ENCODE measurements around the gene KDM2A. TPM values are rescaled to one million over a fixed set of nuclear protein-coding genes. Genes with fewer than 3 reads are reported as not detected.

Gene KDM2A
- polyA plus RNA-seq, 1 donor: 58.5 TPM

DNA sequence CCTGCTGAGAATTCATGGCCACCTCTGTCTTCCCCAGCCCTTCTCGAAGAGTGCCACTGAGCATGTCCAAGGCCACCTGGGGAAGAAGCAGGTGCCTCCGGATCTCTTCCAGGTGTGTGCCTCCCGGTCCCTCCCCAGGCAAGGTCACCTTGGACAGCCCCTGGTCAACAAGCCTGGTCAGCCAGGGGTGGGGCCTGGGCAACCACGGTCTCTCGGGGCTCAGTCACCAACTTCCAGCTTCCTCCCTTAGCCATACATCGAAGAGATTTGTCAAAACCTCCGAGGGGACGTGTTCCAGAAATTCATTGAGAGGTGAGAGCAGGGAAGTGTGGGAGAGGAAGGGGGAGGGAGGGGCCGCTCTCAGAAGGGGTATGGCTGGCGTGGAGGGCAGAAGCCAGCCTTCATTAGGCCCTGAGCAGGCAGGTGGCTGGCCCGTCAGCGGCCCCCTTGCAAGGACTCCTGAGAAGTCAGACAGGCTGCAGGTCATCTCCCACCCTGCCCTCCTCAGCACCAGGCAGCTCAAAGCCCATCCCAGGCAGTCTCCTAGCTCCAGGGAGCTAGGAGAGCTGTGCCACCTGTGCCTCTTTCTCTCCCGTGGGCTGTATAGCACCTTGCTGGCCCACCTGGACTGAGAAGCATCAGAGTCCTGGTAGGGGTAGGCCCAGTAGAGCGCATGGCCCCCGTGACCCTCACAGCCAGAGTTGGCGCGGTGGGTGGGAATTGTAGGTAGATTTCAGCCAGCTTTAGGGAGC, 160.7 kb downstream of the KDM2A start:
- Histone ChIP-seq H3K4me3 (ENCODE audit: low read length) (no peak overlapping the region), H3K9me3 (ENCODE audit: control insufficient read depth, low read depth, low read length) (no peaks in the 10 kb centered on the region), H3K4me1 (ENCODE audit: control insufficient read depth, insufficient read depth, low read length) (peaks cover 17% of the 10 kb centered on the region), H3K27ac (ENCODE audit: low read length) (no peak overlapping the region), H3K36me3 (ENCODE audit: control insufficient read depth, insufficient read depth, low read length) (peaks cover 92% of the 10 kb centered on the region), H3K27me3 (ENCODE audit: control insufficient read depth, insufficient read depth, low read length) (no peaks in the 10 kb centered on the region)
- WGBS (ENCODE audit: insufficient coverage, low lambda C conversion rate): no CpG with 5 or more reads among the region's 17 CpGs
- DNase-seq: no peak

- WGBS (ENCODE audit: insufficient coverage, low lambda C conversion rate): no CpG with 5 or more reads among the region's 13 CpGs
- H3K27me3 ChIP-seq (ENCODE audit: control insufficient read depth, insufficient read depth, low read length): no peaks in the 10 kb centered on the region
- DNase-seq: no peak
- peaks cover 17% of the 10 kb centered on the region for H3K4me1 ChIP-seq (ENCODE audit: control insufficient read depth, insufficient read depth, low read length)
- no peak overlapping the region for H3K4me3 ChIP-seq (ENCODE audit: low read length)
- H3K27ac ChIP-seq (ENCODE audit: low read length): no peak overlapping the region
- no peaks in the 10 kb centered on the region for H3K9me3 ChIP-seq (ENCODE audit: control insufficient read depth, low read depth, low read length)
- peaks cover 92% of the 10 kb centered on the region for H3K36me3 ChIP-seq (ENCODE audit: control insufficient read depth, insufficient read depth, low read length)
Measured at GRCh38 chr11:67280341-67280787, 161.3 kb downstream of the KDM2A start.

DNA sequence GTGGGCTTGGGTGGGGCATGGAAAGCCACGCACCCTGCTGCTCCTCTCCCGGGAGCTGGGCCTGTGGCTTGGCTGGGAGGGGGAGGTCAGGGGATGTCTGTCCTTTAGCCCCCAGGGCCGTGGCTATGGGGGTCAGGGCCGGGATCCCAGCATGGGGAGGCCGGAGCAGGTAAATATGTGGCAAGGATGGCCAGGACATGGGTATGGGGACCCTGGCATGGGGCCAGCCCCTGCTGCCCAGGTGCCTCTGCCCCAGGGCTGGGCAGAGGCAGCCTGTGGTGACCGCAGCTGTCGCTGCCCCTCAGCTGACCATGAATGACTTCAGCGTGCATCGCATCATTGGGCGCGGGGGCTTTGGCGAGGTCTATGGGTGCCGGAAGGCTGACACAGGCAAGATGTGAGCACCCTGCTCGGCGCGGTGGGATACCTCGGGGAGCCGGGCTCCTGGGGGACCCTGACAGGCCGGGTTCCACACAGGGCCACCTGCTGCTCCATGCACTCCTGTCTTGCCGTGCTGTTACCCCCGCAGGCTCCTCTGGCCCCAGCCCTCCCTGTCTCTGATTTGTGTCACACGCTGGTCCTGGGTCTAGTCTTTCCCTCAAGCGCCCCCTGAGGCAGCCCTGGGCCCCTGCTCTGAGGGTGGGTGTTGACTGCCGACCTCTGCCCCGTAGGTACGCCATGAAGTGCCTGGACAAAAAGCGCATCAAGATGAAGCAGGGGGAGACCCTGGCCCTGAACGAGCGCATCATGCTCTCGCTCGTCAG, 161.9 kb downstream of the KDM2A start:
- Histone ChIP-seq H3K4me3 (ENCODE audit: low read length) (no peak overlapping the region), H3K27ac (ENCODE audit: low read length) (no peak overlapping the region), H3K36me3 (ENCODE audit: control insufficient read depth, insufficient read depth, low read length) (peaks cover 92% of the 10 kb centered on the region), H3K4me1 (ENCODE audit: control insufficient read depth, insufficient read depth, low read length) (peaks cover 17% of the 10 kb centered on the region), H3K9me3 (ENCODE audit: control insufficient read depth, low read depth, low read length) (no peaks in the 10 kb centered on the region), H3K27me3 (ENCODE audit: control insufficient read depth, insufficient read depth, low read length) (no peaks in the 10 kb centered on the region)
- no CpG with 5 or more reads among the region's 31 CpGs for WGBS (ENCODE audit: insufficient coverage, low lambda C conversion rate)
- DNase-seq: no peak

DNA sequence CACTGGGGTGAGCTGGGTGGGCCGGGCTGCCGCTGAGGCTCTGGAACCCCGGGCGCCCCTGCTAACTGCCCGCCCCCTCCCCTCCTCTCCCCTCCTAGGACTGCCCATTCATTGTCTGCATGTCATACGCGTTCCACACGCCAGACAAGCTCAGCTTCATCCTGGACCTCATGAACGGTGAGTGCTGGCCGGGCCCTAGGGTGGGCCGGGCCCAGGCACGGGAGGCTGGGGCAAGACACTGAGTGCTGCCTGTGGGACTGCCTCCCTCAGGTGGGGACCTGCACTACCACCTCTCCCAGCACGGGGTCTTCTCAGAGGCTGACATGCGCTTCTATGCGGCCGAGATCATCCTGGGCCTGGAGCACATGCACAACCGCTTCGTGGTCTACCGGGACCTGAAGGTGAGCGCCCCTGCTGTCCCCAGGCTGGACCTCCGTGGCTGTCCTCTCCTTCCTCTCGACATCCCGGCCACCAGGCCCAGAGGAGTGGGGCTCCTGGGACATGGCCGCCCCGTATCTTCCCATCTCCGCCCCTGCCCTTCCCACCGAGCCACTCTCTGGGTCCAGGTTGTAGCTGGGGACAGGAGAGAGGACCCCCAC, 162.6 kb downstream of the KDM2A start:
- Histone ChIP-seq H3K9me3 (ENCODE audit: control insufficient read depth, low read depth, low read length) (no peaks in the 10 kb centered on the region), H3K36me3 (ENCODE audit: control insufficient read depth, insufficient read depth, low read length) (peaks cover 96% of the 10 kb centered on the region), H3K27ac (ENCODE audit: low read length) (no peak overlapping the region), H3K4me3 (ENCODE audit: low read length) (no peak overlapping the region), H3K27me3 (ENCODE audit: control insufficient read depth, insufficient read depth, low read length) (no peaks in the 10 kb centered on the region), H3K4me1 (ENCODE audit: control insufficient read depth, insufficient read depth, low read length) (peaks cover 16% of the 10 kb centered on the region)
- WGBS (ENCODE audit: insufficient coverage, low lambda C conversion rate): no CpG with 5 or more reads among the region's 27 CpGs
- no peak for DNase-seq

DNA sequence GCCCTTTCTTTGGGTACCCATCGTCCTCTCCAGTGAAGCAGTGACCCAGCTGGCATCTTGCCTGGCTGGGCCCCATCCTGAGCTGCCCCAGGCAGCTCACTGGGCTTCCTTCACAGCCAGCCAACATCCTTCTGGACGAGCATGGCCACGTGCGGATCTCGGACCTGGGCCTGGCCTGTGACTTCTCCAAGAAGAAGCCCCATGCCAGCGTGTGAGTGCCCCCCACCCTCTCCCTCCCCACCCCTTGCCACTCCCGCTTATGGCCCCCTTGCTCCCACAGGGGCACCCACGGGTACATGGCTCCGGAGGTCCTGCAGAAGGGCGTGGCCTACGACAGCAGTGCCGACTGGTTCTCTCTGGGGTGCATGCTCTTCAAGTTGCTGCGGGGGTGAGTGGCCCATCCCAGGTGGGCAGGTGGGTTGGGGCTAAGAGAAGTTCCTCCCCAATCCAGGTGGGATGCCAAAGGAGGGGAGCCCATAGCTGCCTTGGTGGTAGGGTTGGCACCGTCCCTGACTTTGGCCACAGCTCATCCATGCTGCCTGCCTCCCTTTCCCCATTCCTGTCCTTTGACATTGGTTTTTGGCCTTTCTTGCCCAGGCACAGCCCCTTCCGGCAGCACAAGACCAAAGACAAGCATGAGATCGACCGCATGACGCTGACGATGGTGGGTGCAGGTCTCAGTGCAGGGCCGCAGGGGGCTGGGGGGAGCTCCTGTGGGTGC, 163.3 kb downstream of the KDM2A start:
- no CpG with 5 or more reads among the region's 20 CpGs for WGBS (ENCODE audit: insufficient coverage, low lambda C conversion rate)
- no peak for DNase-seq
- Histone ChIP-seq H3K4me1 (ENCODE audit: control insufficient read depth, insufficient read depth, low read length) (peaks cover 14% of the 10 kb centered on the region), H3K27ac (ENCODE audit: low read length) (no peak overlapping the region), H3K27me3 (ENCODE audit: control insufficient read depth, insufficient read depth, low read length) (no peaks in the 10 kb centered on the region), H3K4me3 (ENCODE audit: low read length) (no peak overlapping the region), H3K9me3 (ENCODE audit: control insufficient read depth, low read depth, low read length) (no peaks in the 10 kb centered on the region), H3K36me3 (ENCODE audit: control insufficient read depth, insufficient read depth, low read length) (peaks cover 98% of the 10 kb centered on the region)

- peaks cover 95% of the 10 kb centered on the region for H3K36me3 ChIP-seq (ENCODE audit: control insufficient read depth, insufficient read depth, low read length)
- WGBS (ENCODE audit: insufficient coverage, low lambda C conversion rate): no CpG with 5 or more reads among the region's 11 CpGs
- DNase-seq: no peak
- H3K9me3 ChIP-seq (ENCODE audit: control insufficient read depth, low read depth, low read length): no peaks in the 10 kb centered on the region
- no peak overlapping the region for H3K27ac ChIP-seq (ENCODE audit: low read length)
- H3K4me1 ChIP-seq (ENCODE audit: control insufficient read depth, insufficient read depth, low read length): peaks cover 14% of the 10 kb centered on the region
- no peak overlapping the region for H3K4me3 ChIP-seq (ENCODE audit: low read length)
- H3K27me3 ChIP-seq (ENCODE audit: control insufficient read depth, insufficient read depth, low read length): no peaks in the 10 kb centered on the region
Measured at GRCh38 chr11:67282876-67283371, 163.9 kb downstream of the KDM2A start.

DNA sequence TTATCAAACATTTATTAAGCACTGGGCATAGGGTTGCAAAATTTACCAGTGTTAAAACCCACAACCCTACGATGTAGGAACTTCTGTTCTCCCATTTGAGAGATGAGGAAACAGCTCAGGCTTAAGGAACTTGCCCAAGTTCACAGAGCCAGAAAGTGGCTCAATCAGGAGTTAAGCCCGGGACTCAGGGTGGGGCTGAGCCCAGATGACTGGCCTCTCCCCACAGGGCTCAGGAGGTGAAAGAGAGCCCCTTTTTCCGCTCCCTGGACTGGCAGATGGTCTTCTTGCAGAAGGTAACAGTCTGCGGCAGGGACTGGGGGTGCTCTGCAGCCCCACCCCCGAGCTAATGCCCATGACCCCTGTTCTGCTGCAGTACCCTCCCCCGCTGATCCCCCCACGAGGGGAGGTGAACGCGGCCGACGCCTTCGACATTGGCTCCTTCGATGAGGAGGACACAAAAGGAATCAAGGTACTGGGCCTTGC, 164.5 kb downstream of the KDM2A start:
- no peaks in the 10 kb centered on the region for H3K9me3 ChIP-seq (ENCODE audit: control insufficient read depth, low read depth, low read length)
- WGBS (ENCODE audit: insufficient coverage, low lambda C conversion rate): no CpG with 5 or more reads among the region's 13 CpGs
- H3K27me3 ChIP-seq (ENCODE audit: control insufficient read depth, insufficient read depth, low read length): no peaks in the 10 kb centered on the region
- H3K4me3 ChIP-seq (ENCODE audit: low read length): no peak overlapping the region
- H3K4me1 ChIP-seq (ENCODE audit: control insufficient read depth, insufficient read depth, low read length): peaks cover 15% of the 10 kb centered on the region
- no peak overlapping the region for H3K27ac ChIP-seq (ENCODE audit: low read length)
- no peak for DNase-seq
- H3K36me3 ChIP-seq (ENCODE audit: control insufficient read depth, insufficient read depth, low read length): peaks cover 89% of the 10 kb centered on the region

DNA sequence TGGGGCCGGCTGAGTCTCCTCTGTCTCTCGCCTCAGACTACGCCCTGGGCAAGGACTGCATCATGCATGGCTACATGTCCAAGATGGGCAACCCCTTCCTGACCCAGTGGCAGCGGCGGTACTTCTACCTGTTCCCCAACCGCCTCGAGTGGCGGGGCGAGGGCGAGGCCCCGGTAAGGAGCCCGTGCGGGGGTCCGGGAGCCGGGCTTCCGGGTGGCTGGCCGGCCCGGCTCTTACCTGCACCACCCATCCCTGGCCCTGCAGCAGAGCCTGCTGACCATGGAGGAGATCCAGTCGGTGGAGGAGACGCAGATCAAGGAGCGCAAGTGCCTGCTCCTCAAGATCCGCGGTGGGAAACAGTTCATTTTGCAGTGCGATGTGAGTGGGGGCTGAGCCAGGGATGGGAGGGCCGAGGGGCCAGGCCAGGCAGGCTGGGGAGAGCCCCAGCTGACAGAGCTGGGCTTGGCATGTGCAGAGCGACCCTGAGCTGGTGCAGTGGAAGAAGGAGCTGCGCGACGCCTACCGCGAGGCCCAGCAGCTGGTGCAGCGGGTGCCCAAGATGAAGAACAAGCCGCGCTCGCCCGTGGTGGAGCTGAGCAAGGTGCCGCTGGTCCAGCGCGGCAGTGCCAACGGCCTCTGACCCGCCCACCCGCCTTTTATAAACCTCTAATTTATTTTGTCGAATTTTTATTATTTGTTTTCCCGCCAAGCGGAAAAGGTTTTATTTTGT, 165.9 kb downstream of the KDM2A start:
- Histone ChIP-seq H3K4me1 (ENCODE audit: control insufficient read depth, insufficient read depth, low read length) (peaks cover 20% of the 10 kb centered on the region), H3K36me3 (ENCODE audit: control insufficient read depth, insufficient read depth, low read length) (peaks cover 75% of the 10 kb centered on the region), H3K27me3 (ENCODE audit: control insufficient read depth, insufficient read depth, low read length) (no peaks in the 10 kb centered on the region), H3K27ac (ENCODE audit: low read length) (no peak overlapping the region), H3K4me3 (ENCODE audit: low read length) (no peak overlapping the region), H3K9me3 (ENCODE audit: control insufficient read depth, low read depth, low read length) (no peaks in the 10 kb centered on the region)
- DNase-seq: no peak
- WGBS (ENCODE audit: insufficient coverage, low lambda C conversion rate): 99% methylated on average over 14 of the region's 45 CpGs

- Histone ChIP-seq H3K4me3 (ENCODE audit: low read length) (no peak overlapping the region), H3K27me3 (ENCODE audit: control insufficient read depth, insufficient read depth, low read length) (no peaks in the 10 kb centered on the region), H3K27ac (ENCODE audit: low read length) (no peak overlapping the region), H3K4me1 (ENCODE audit: control insufficient read depth, insufficient read depth, low read length) (peaks cover 22% of the 10 kb centered on the region), H3K9me3 (ENCODE audit: control insufficient read depth, low read depth, low read length) (no peaks in the 10 kb centered on the region), H3K36me3 (ENCODE audit: control insufficient read depth, insufficient read depth, low read length) (peaks cover 74% of the 10 kb centered on the region)
- DNase-seq: no peak
- 100% methylated on average over 1 of the region's 39 CpGs for WGBS (ENCODE audit: insufficient coverage, low lambda C conversion rate)
Measured at GRCh38 chr11:67285541-67286498, 166.8 kb downstream of the KDM2A start.
